Gastroesophageal sphincter (tissue), 3 donors: ENCODE data around the gene NAGLU.
A peak's percentile ranks its signal among the peaks of the same experiment; 100 is the strongest.

Source experiments
- CTCF ChIP-seq, 4 experiments: fragments of 200-600 bp in 2 of 4; fragments of 450-650 bp in 2 of 4; sonication (generic) in 1 of 4; IDR thresholded peaks; one replicate each; pipeline ENCODE4 v1.5.1; 2017 to 2019; ENCODE audit warnings: antibody characterized with exemption in 4 of 4, mild to moderate bottlenecking in 2 of 4, moderate library complexity in 2 of 4
- POLR2A ChIP-seq, 2 donors: fragments of 450-650 bp; IDR thresholded peaks; one replicate each; pipeline ENCODE4 v1.6.1; 2017; ENCODE audit warnings: antibody characterized with exemption in 2 of 2, mild to moderate bottlenecking in 2 of 2, moderate library complexity in 1 of 2
- POLR2AphosphoS5 ChIP-seq: sonication (generic); formaldehyde crosslinking; IDR thresholded peaks from one replicate; pipeline ENCODE4 v1.6.1; 2017; ENCODE audit warnings: antibody characterized with exemption

GRCh38 chr17:42536372-42537155 is 523 bp downstream of the NAGLU start:
- peak in 3 of 4 experiments; percentile 14 to 28 (median 23) for TF ChIP-seq CTCF (IDR thresholded peaks at IDR 0.05)
- TF ChIP-seq POLR2AphosphoS5 = peak; percentile 64
- peak; percentile 4 to 68 for TF ChIP-seq POLR2A (IDR thresholded peaks at IDR 0.05)
